MG63 (cell line): ENCODE results near the gene CD63. TPM values are rescaled to one million over a fixed set of nuclear protein-coding genes. Genes with fewer than 3 reads are reported as not detected.

Experiments used
- DNase-seq: peaks from one replicate; pipeline ENCODE4 v3.0.0-alpha.2; 2020
- H3K27me3 ChIP-seq: fragments of 250-450 bp; sonication (Bioruptor Pico); 2 replicates; pipeline ENCODE4 v1.5.1; 2020; ENCODE audit warnings: mild to moderate bottlenecking, moderate library complexity
- H3K36me3 ChIP-seq: fragments of 250-450 bp; sonication (Bioruptor Pico); 2 replicates; pipeline ENCODE4 v1.5.1; 2020; ENCODE audit warnings: mild to moderate bottlenecking, moderate library complexity
- H3K4me3 ChIP-seq: fragments of 250-450 bp; sonication (Bioruptor Pico); 2 replicates; pipeline ENCODE4 v1.5.1; 2020; ENCODE audit warnings: mild to moderate bottlenecking, moderate library complexity
- H3K9me3 ChIP-seq: fragments of 250-450 bp; sonication (Bioruptor Pico); 2 replicates; pipeline ENCODE4 v1.5.1; 2020; ENCODE audit warnings: mild to moderate bottlenecking, moderate library complexity
- total RNA-seq: library from RNA; depleted of rRNA; stranded (reverse); fragments of >200 nt; shearing (Covaris generic); gene quantifications from 2 replicates; pipeline ENCODE4 v1.2.3, GENCODE V29; 2014; ENCODE audit warnings: low replicate concordance

The CD63 gene
- total RNA-seq, 1 experiment from 2014 or later: 1,678 TPM

DNA sequence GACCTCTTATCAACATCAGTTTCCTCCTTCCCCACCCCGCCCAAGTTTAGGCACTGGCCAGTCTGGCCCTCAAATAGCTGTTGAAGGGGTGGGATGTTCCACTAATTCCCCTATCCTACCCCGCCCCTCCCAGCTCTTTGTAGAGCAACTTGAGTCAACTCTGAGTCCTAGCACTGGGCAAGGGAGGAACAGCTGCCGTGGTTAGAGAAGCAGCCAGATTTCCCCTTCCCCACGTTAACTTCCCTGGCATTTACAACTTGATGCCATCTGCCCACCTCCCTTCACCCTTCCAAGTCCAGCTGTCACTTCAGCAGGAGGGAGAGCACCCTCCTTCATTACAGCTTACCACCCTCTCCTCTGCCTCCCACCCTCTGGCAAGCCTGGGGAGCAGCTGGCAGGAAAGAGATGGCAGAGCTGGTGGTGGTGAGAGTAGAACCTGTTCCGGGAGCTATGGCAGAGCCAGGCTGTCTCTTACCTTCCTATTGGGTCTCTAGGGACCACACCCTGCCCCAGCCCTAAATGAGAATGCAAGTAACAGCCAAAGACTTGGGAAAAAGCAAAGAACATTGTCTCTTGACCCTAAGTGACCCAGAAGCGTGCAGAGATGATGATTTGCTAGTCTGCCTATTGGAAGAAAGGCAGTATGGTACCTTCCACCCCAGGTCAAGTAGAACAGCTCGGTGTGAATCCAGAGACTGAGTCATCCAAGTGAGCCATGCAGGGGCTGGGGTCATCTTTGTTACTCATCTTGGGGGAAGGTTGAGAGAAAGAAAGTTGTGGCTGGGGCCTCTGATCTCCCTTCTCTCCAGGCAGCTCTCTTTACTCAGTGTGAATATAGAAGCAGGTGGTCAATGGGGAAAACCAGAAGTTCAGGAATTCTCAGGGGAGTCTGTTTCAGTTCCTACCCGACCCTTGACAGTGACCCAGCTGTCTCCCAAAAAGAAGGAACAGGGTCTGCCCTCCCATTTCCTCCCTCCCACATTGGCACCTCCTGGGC, 11.5 kb downstream of the CD63 start:
- H3K9me3 ChIP-seq: no peaks in the 10 kb centered on the region
- H3K4me3 ChIP-seq: peak overlapping the region; percentile 53
- peak; percentile 91 for DNase-seq

DNA sequence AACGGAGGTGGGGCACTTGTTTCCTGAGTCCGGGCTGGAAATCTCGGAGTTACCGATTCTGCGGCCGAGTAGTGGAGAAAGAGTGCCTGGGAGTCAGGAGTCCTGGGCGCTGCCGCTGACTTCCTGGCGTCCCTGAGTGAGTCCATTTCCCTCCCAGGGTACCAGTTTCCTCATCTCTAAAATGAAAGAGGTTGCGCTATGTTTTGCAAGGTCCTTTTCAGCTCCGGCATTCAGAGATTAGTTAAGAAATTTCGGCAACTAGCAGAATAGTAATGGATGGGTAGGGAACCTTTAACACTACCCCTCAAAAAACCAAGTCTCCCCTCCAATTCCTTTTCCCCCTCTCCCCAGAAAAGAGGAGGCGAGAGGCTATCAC, 12.2 kb downstream of the CD63 start:
- Histone ChIP-seq H3K9me3 (no peaks in the 10 kb centered on the region), H3K4me3 (peak overlapping the region; percentile 53), H3K36me3 (no peaks in the 10 kb centered on the region), H3K27me3 (no peaks in the 10 kb centered on the region)
- no peak for DNase-seq

More for the DNA sequence above, 11.5 kb downstream of the CD63 start:
- Histone ChIP-seq H3K27me3 (no peaks in the 10 kb centered on the region), H3K36me3 (no peaks in the 10 kb centered on the region)

DNA sequence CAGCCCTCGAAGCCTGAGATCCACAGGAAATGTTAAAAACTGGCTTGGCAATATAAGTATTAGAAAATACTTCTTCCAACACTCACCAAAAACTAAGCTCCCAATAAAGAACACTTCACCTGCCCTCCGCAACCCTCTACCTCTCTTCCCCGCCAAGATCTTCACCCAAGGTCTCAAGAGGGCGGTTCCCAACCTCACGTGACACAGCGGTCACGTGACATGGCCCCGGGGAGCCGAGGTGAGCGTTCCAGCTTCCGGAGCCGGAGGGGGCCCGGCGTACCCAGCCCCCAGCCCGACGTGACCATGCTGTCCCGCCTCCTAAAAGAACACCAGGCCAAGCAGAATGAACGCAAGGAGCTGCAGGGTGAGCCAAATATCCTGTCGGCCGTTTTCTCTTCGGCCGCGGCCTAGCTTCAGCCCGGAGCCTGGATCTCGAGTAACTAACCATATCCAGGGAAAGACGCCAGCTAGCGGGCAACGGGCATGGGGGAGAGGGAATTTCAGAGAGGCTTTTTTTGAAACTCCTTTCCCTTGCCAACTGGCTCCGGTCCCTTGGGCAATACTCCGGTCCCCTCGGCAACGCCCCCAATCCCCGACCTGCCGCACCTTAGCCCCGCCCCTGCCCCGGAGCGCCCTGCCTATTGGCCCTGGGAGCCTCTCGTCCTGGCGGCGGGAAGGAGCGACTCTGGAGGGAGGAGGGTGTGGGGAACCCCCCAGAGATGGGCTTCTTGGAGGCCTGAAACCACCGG, 12.8 kb downstream of the CD63 start, which contains the start of gene BLOC1S1:
Gene BLOC1S1, plus strand, starts transcription at position 214 of the 749 bp plus-strand sequence. Its CDS starts 6 bp downstream, at position 220.
- no peaks in the 10 kb centered on the region for H3K36me3 ChIP-seq

DNA sequence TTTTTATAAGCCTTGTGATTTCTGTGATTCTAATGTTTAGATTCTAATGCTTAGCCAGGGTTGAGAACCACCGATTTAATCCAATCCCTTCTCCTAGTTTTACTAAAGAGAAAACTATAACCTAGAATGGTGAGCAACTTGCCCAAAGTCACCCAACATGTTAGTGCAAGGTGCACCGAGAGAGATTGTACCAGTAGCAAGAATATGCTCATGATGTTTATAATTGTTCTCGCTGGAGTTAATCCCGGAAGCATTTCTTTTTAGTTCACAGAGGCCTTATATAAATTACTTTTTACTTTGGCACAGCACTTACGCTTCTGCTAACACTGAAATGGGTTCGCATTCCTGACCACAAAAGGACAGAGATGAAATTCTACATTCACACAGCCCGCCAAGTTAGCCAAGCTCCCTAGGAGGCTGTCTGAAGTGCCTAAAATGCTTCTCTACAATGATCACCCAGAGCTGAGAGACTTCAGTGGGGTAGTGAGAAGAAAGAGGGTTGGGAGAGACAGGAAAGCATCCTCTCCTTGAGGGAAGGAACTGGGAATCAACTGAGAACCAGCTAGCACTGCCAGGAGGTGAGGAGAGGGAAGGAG, 13.5 kb downstream of the CD63 start:
- peak overlapping the region; percentile 53 for H3K4me3 ChIP-seq
- no peaks in the 10 kb centered on the region for H3K27me3 ChIP-seq
- no peaks in the 10 kb centered on the region for H3K9me3 ChIP-seq
- H3K36me3 ChIP-seq: no peaks in the 10 kb centered on the region
- DNase-seq: no peak

More for the DNA sequence above, 12.8 kb downstream of the CD63 start, which contains the start of gene BLOC1S1:
- Histone ChIP-seq H3K9me3 (no peaks in the 10 kb centered on the region), H3K27me3 (no peaks in the 10 kb centered on the region), H3K4me3 (peak within 1 kb of the TSS; percentile 53)
- DNase-seq: peak; percentile 97

DNA sequence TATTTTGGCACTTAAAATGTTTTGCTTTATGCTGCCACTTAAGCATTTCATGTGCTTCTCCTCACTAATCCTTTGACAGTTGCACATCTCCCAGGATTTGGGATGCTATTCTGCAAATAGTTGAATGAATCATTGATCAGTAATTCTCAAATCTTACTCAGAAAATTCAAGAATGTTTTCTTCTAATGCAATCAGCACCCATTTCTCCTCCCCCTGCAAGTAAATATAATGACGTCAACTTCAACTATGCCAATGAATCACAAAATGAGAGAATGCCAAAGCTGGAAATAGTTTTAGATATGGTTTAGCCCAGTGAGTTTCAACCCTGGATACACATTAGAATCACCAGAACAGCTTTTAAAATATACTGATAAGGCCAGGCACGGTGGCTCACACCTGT, 15.1 kb downstream of the CD63 start:
- Histone ChIP-seq H3K4me3 (no peak overlapping the region), H3K27me3 (no peaks in the 10 kb centered on the region), H3K9me3 (no peaks in the 10 kb centered on the region), H3K36me3 (no peaks in the 10 kb centered on the region)
- no peak for DNase-seq

DNA sequence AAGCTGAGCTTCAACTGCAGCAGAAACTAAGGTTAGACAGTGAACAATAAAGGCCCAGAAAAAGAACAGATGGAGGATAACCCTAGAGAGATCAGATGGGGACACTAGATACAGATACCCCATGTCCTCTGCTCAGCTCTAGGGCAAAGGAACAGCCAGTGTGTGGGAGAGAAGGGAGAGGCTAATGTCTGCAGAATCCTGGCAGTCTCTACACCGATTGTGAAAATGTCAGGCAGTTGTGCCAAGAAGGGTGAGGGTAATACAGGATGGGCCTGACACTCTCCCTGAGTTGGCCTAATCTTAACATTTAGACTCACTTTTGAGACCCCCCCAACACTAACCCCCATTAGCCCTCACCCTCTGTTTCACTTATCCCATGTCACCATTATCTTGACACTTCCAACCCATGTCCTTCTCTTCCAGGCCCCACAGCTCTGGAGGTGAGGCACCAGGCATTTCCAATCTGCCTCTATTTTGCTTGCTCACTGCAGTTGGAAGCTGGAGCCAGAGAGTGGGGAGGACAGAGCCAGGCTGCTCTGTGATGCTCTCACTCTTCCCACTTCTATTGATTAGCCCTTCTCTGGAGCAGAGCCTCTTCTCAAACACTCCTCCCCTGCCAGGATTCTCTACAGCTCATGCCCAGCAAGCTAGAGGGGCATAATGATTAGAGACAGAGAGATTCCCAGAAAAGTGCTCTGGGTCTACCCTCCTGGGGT, 16.0 kb downstream of the CD63 start:
- peak; percentile 40 for DNase-seq
- H3K9me3 ChIP-seq: no peaks in the 10 kb centered on the region
- no peaks in the 10 kb centered on the region for H3K27me3 ChIP-seq
- H3K36me3 ChIP-seq: no peaks in the 10 kb centered on the region
- no peak overlapping the region for H3K4me3 ChIP-seq

DNA sequence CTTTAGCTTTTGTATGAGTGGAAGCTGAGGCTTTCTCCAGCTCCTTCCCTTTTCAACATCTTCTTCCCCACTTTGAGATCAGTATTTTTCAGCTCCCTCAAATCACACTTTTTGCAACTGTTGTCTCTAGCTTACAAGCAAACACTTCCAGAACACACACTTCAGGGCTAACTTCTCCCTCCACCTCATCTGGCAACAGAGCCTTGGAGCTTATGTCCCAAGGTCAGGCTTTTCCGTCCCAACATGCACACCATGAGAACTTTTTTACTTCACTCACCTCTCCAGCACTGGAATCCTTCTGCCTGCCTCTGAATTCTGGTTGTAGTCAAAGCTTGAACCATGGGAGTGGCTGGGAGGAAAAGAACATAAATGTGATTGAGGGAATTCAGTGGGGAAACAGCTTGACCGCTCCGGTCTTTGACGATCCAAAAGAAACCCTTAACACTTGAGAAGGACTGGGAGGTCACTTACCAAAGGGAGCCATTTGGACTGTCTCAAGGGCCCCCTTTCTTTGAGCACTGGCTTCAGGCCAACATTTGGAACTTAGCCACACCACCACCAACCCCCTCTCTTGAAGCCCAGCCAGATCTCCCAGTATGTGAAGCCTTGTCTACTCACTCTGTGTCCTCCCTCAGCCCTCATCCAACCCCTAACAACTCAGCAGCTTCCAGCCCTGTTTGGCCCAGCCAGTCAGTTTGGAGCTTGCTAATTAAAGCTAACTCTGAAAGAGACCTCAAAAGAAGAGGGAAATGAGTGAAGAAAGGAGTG, 16.8 kb downstream of the CD63 start:
- H3K4me3 ChIP-seq: no peak overlapping the region

DNA sequence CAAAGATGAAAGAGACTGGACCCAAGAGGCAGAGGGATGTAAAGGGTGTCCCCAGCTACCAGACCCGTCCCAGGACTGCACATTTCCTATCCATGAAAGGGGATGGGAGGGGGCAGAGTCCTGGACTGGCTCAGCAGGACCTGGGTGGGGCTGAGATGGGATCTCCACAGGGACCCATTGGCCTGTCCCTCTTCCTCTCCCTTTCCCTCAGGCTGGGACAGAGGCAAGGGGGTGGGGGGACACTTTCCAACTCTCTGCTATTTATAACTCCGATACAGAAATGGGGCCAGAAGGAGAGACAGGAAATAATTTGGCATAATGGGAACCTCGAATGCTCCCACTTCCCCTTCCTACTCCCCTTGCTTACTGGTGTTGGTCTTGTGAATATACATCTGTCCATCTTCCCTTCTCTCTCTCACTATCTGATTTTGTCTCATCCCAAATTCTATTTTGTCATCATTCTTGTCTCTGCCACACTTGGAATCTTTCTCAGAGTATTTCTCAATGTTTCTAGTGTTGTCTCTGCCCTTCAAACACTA, 20.0 kb downstream of the CD63 start:
- no peak for DNase-seq
- Histone ChIP-seq H3K9me3 (no peaks in the 10 kb centered on the region), H3K36me3 (no peaks in the 10 kb centered on the region), H3K27me3 (no peaks in the 10 kb centered on the region), H3K4me3 (no peak overlapping the region)

More for the DNA sequence above, 16.8 kb downstream of the CD63 start:
- Histone ChIP-seq H3K27me3 (no peaks in the 10 kb centered on the region), H3K9me3 (no peaks in the 10 kb centered on the region), H3K36me3 (no peaks in the 10 kb centered on the region)
- no peak for DNase-seq

DNA sequence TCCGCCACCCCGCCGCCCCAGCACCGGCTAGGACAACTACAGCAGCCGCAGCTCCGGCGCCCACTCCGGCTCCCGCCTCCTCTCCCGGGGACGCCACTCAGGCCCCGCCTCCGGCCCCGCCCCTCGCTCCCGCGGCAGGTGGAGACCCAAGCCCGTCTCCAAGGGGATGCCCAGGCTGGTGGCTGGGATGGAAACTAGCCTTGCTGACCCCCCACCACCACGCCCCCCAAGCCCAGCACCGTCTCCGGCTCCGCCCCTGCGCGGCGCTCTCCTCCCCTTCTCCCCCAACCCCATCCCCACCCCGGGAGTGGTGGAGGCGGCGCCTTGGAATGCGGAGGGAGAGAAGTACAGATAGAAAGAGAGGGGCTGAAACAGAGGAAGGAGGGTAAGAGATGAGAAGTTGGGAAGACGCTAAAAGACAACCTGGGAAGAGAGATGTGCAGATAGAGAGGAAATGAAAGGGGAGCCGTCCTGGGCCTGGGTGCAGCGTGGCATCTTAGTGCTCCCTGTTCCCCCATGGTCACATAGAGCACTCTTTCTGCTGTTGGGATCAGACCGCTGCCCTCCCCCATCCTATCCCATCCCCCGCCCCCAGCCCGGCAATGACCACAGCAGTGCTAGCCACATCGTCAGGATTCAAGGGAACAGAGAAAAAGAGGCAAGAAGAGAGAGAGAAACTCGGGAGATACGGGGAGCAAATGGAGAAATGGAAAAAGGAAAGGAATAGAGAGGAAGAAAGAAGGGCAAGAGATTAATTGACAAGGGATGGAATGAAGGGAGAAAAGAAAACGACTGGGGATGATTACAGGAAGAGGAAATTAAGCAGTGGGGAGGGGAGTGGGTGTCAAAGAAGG, 20.7 kb downstream of the CD63 start, which contains the start of gene ITGA7:
Gene ITGA7, minus strand, starts transcription at position 64 of the 854 bp plus-strand sequence. CDS start 222 bp downstream, outside the sequence.
- no peaks in the 10 kb centered on the region for H3K36me3 ChIP-seq
- peak within 1 kb of the TSS; percentile 50 for H3K4me3 ChIP-seq
- no peaks in the 10 kb centered on the region for H3K27me3 ChIP-seq
- DNase-seq: peak; percentile 68
- no peaks in the 10 kb centered on the region for H3K9me3 ChIP-seq

DNA sequence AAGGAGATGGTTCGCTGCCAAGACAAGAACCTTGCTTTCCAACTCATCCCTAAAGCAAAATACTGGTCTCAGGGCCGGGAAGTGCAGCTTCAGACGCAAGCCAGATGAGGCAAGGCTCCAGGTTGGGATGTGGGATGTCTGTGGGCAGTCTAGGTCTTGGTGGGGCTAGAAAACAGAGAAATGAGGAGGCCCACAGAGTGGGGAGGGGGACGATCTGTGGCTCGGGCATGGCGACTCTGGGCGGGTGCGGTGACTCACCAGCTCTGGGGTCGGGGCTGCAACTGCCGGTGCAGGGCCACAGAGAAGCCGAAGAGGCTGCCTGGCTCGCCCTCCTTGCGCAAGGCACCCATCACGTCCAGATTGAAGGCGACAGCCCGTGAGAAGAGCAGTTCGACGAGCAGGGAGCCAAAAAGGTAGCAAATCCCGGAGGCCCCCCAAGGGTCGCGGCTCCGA, 21.6 kb downstream of the CD63 start:
- peak; percentile 43 for DNase-seq
- H3K4me3 ChIP-seq: peak overlapping the region; percentile 50
- H3K36me3 ChIP-seq: no peaks in the 10 kb centered on the region
- H3K9me3 ChIP-seq: no peaks in the 10 kb centered on the region
- H3K27me3 ChIP-seq: no peaks in the 10 kb centered on the region

DNA sequence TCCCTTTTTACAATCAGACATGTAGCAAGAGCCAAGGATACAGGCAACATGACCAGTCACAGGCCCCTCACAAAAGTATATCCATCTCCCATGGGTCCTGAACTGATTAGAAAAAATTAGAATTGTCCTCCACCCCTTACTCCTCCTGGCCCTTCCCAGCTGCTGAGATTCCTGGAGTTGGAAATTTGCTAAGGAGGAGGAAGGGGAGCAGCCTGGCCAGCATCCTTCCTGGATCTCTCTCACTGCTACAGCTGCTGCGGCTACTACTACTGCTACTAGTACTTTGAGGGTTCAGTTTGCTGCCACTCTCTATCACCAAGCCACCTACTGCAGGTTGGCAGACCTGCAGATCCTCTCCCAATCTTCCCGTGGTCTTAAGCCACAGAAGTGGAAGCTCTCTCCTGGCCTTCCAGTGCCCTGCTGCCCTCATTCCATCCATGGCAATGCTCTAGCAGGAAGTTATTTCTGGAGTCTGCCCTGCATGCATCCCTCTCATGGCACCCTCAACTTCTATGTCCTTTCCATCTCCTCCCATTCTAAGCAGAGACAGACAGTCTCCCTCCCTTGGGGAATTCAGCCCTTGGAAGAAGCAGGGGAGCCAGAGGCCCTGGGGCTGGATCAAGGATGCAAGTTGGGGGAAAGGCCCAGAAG, 22.1 kb downstream of the CD63 start:
- Histone ChIP-seq H3K4me3 (peak overlapping the region; percentile 50), H3K36me3 (no peaks in the 10 kb centered on the region), H3K27me3 (no peaks in the 10 kb centered on the region), H3K9me3 (no peaks in the 10 kb centered on the region)
- no peak for DNase-seq

DNA sequence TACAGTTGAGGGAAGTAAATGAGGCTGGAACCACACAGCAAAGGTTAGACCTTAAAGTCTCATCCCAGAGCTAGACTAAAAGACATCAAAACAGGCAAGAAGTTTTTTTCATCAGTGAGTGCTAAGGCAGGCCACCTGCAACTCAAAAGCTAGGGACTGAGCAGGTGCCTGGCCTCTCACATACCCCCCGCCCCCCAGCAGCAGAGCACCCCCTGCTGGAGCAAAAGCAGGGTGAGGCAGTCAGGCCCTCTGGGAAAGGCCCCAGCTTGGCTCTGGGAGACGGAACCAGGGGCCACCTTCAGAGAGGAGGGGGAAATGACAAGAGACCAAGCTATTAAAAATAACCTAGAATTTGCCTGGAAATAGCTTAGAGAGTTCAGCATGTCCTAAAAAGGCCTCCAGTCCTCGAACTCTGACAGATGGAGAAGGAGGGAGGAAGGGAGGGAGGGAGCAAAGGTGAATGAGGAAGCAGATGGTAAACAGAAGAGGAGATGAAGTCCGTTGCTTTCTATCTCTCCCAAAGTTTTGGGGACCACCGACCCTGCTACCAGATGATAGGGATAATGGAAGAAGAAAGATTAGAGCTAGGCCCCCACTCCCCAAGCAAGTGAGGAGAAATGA, 22.9 kb downstream of the CD63 start:
- Histone ChIP-seq H3K4me3 (peak overlapping the region; percentile 3; the same call in 1 of the 2 replicates), H3K36me3 (no peaks in the 10 kb centered on the region), H3K27me3 (no peaks in the 10 kb centered on the region), H3K9me3 (no peaks in the 10 kb centered on the region)
- DNase-seq: no peak

DNA sequence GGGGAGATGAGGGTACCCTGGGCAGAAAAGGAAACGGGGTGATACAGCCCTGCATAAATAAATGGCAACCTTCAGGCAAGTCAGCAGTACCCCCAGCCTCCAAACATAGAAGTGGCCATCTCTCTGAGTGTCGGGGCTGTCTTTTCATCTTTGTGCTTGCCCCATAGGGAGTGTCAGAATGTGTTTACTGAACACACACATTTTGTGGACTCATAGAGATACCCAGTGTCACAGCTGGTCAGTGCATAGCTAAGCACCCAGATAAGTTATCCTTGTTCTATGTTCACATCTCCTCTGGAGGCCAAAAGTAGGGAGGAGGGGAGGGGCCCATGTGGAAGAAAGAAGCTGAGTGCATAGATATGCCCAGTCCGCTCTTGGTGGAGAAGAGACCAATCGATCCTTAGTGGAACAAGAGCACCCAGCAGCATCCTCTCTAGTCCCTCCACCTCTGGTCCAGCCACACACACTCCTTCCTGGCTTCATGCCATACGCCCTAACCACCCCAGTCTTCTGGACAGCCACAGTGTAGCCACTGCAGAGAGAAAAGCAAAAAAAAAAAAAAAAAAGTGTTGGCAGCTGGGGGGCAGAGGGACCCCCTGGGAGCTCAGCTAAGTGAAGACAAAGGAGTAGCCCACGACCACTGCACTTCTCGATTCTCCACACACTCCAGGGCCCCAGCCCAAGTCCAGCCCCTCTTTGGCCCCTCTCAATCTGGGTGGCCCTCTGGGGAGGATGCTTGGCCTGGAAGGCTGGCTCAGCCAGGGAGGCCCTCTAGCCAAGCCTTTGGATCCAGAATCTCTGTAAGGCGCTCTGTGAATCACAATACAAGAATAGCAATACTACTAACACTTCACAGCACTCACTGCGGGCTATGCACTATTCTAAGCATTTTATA, 23.7 kb downstream of the CD63 start:
- no peak for DNase-seq
- Histone ChIP-seq H3K36me3 (no peaks in the 10 kb centered on the region), H3K4me3 (no peak overlapping the region), H3K9me3 (no peaks in the 10 kb centered on the region), H3K27me3 (no peaks in the 10 kb centered on the region)
